Muscle of leg (tissue), 11 donors: Measurements from ENCODE around the gene WDFY2. TPM values are rescaled to one million over a fixed set of nuclear protein-coding genes. Genes with fewer than 3 reads are reported as not detected.
A peak's percentile ranks its signal among the peaks of the same experiment; 100 is the strongest.
"Not testable (repeated sequence)": the region's sequence is repeated elsewhere in the genome, so short reads cannot be mapped to it uniquely, and the experiment has no call there.

Experiments
- DNase-seq: peaks from one replicate; pipeline ENCODE4 v3.0.0; 2013
- H3K27ac ChIP-seq: one replicate; pipeline ENCODE4 v1.5.1; 2013; ENCODE audit warnings: mild to moderate bottlenecking, low read length, control low read depth
- H3K27me3 ChIP-seq: one replicate; pipeline ENCODE4 v1.6.1; 2013; ENCODE audit warnings: low read length; ENCODE audit not compliant: control insufficient read depth, insufficient read depth
- H3K36me3 ChIP-seq: one replicate; pipeline ENCODE4 v1.6.1; 2013; ENCODE audit warnings: low read length; ENCODE audit not compliant: control insufficient read depth, insufficient read depth
- H3K4me1 ChIP-seq: one replicate; pipeline ENCODE4 v1.6.1; 2013; ENCODE audit warnings: low read length; ENCODE audit not compliant: control insufficient read depth, insufficient read depth
- H3K4me3 ChIP-seq: one replicate; pipeline ENCODE4 v1.5.1; 2013; ENCODE audit warnings: low read length, control low read depth
- H3K9me3 ChIP-seq: replicated peaks from 2 replicates; pipeline ENCODE4 v1.6.1; 2013; ENCODE audit warnings: low read depth, low read length; ENCODE audit not compliant: control insufficient read depth
- WGBS: methylation state at CpG from one replicate; pipeline ENCODE4 v1.1.5; 2013; ENCODE audit warnings: missing lambda C conversion rate; ENCODE audit not compliant: insufficient coverage; 5-methylcytosine and 5-hydroxymethylcytosine counted together
- polyA plus RNA-seq, 8 donors: library from polyadenylated mRNA; unstranded; fragments of 120-200 nt; gene quantifications; one replicate each; pipeline versions ENCODE4 v1.2.1 to v1.2.3, GENCODE V29; 2013; ENCODE audit warnings: inconsistent platforms in 1 of 8, low replicate concordance in 1 of 8; ENCODE audit not compliant: insufficient read length in 8 of 8, insufficient read depth in 1 of 8
- total RNA-seq: library from RNA; stranded (reverse); fragments of 120-200 nt; gene quantifications from one replicate; pipeline ENCODE4 v1.2.4, GENCODE V29; 2013

The WDFY2 gene
- total and polyA plus RNA-seq, 9 donors, result 4.3 to 9.6 (median 6.5) TPM

GRCh38 chr13:51562011-51562671 is 22.1 kb upstream of the WDFY2 start:
- H3K27ac ChIP-seq, result no peak overlapping the region
- H3K9me3 ChIP-seq, result peaks cover 2% of the 10 kb centered on the region
- H3K36me3 ChIP-seq, result no peaks in the 10 kb centered on the region
- no peak overlapping the region for H3K4me3 ChIP-seq
- 90% methylated on average over 4 of the region's 9 CpGs for WGBS
- H3K27me3 ChIP-seq, result no peaks in the 10 kb centered on the region
- DNase-seq, result peak; percentile 36
- H3K4me1 ChIP-seq, result no peaks in the 10 kb centered on the region

GRCh38 chr13:51564252-51564651 is 20.0 kb upstream of the WDFY2 start:
- WGBS, result no CpG with 5 or more reads among the region's 3 CpGs
- H3K27me3 ChIP-seq, result no peaks in the 10 kb centered on the region
- no peak overlapping the region for H3K27ac ChIP-seq
- no peaks in the 10 kb centered on the region for H3K36me3 ChIP-seq
- DNase-seq, result no peak
- peaks cover 5% of the 10 kb centered on the region for H3K9me3 ChIP-seq
- H3K4me3 ChIP-seq, result no peak overlapping the region
- no peaks in the 10 kb centered on the region for H3K4me1 ChIP-seq

GRCh38 chr13:51564671-51565070 is 19.6 kb upstream of the WDFY2 start:
- Histone ChIP-seq H3K36me3 (no peaks in the 10 kb centered on the region), H3K4me3 (no peak overlapping the region), H3K9me3 (peaks cover 5% of the 10 kb centered on the region), H3K27ac (no peak overlapping the region), H3K27me3 (no peaks in the 10 kb centered on the region), H3K4me1 (no peaks in the 10 kb centered on the region)
- WGBS, result 100% methylated on average over 1 of the region's 1 CpG
- no peak for DNase-seq

DNA sequence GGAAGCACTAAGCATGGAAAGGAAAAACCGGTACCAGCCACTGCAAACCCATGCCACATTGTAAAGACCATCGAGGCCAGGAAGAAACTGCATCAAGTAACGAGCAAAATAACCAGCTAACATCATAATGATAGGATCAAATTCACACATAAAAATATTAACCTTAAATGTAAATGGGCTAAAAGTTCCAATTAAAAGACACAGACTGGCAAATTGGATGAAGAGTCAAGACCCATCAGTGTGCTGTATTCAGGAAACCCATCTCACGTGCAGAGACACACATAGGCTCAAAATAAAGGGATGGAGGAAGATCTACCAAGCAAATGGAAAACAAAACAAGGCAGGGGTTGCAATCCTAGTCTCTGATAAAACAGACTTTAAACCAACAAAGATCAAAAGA is 15.3 kb upstream of the WDFY2 start:
- not testable (repeated sequence) for H3K27me3 ChIP-seq, H3K9me3 ChIP-seq, H3K27ac ChIP-seq, DNase-seq, H3K4me3 ChIP-seq, H3K4me1 ChIP-seq, H3K36me3 ChIP-seq
- WGBS, result no CpG with 5 or more reads among the region's 4 CpGs

DNA sequence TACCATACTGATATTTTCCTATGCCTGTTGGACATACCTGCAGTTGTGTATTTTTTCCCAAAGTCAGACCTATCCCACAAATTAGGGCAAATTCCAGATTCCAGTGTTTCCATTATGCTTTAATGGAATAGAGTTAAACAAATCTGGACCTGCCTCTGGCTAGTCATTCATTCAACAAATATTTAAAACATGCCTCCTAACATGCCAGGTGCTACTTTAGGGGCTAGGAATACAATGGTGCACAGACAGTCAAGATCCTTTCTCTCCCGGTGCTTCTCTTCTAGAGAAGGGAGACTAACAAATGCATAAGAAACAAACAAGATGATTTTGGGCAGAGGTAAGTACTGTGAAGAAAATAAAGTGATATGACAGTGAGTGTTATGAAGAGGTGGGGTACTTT is 7.5 kb upstream of the WDFY2 start:
- Histone ChIP-seq H3K27me3 (no peaks in the 10 kb centered on the region), H3K27ac (no peak overlapping the region), H3K36me3 (no peaks in the 10 kb centered on the region), H3K4me3 (no peak overlapping the region), H3K9me3 (no peaks in the 10 kb centered on the region), H3K4me1 (no peaks in the 10 kb centered on the region)
- no CpG with 5 or more reads among the region's 1 CpG for WGBS
- no peak for DNase-seq

- H3K9me3 ChIP-seq, result no peaks in the 10 kb centered on the region
- no peaks in the 10 kb centered on the region for H3K4me1 ChIP-seq
- 91% methylated on average over 4 of the region's 4 CpGs for WGBS
- H3K4me3 ChIP-seq, result no peak overlapping the region
- H3K36me3 ChIP-seq, result no peaks in the 10 kb centered on the region
- H3K27ac ChIP-seq, result no peak overlapping the region
- DNase-seq, result no peak
- H3K27me3 ChIP-seq, result no peaks in the 10 kb centered on the region
These were observed 6.6 kb upstream of the WDFY2 start for GRCh38 chr13:51577690-51578089.

DNA sequence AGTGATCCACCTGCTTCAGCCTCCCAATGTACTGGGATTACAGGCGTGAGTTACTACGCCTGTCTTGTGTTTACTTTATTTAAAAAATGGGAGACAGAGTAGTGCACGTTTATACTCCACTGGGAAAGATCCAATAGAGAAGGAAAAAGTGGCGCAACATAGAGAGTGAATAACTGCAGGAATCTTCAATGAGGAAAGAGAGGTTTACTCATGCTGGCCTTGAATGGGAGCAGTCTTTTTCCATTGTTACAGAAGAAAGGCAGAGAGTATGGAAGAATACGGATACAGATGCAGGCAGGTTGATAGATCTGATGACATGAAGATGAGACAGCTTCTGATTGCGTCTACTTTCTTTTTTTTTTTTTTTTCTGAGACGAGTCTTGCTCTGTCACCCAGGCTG is 4.6 kb upstream of the WDFY2 start:
- H3K27me3 ChIP-seq, result no peaks in the 10 kb centered on the region
- H3K36me3 ChIP-seq, result no peaks in the 10 kb centered on the region
- WGBS, result 83% methylated on average over 5 of the region's 7 CpGs
- no peak overlapping the region for H3K27ac ChIP-seq
- H3K4me1 ChIP-seq, result peaks cover 6% of the 10 kb centered on the region
- H3K9me3 ChIP-seq, result no peaks in the 10 kb centered on the region
- H3K4me3 ChIP-seq, result no peak overlapping the region
- no peak for DNase-seq

- WGBS, result 69% methylated on average over 1 of the region's 1 CpG
- no peak for DNase-seq
- Histone ChIP-seq H3K36me3 (no peaks in the 10 kb centered on the region), H3K4me3 (no peak overlapping the region), H3K27ac (no peak overlapping the region), H3K4me1 (peaks cover 6% of the 10 kb centered on the region), H3K9me3 (no peaks in the 10 kb centered on the region), H3K27me3 (no peaks in the 10 kb centered on the region)
These were observed 3.0 kb upstream of the WDFY2 start for GRCh38 chr13:51581148-51581820.

- Histone ChIP-seq H3K27me3 (no peaks in the 10 kb centered on the region), H3K27ac (peak overlapping the region; percentile 94), H3K9me3 (no peaks in the 10 kb centered on the region), H3K36me3 (no peaks in the 10 kb centered on the region), H3K4me3 (peak overlapping the region; percentile 90), H3K4me1 (peaks cover 6% of the 10 kb centered on the region)
- DNase-seq, result no peak
- 22% methylated on average over 8 of the region's 9 CpGs for WGBS
These were observed 790 bp upstream of the WDFY2 start for GRCh38 chr13:51583469-51583874.

GRCh38 chr13:51584731-51585672 is 740 bp downstream of the WDFY2 start:
- H3K9me3 ChIP-seq, result no peaks in the 10 kb centered on the region
- peaks cover 6% of the 10 kb centered on the region for H3K4me1 ChIP-seq
- DNase-seq, result peak; percentile 62
- peak overlapping the region; percentile 87 for H3K27ac ChIP-seq
- H3K36me3 ChIP-seq, result no peaks in the 10 kb centered on the region
- under 1% methylated on average over 35 of the region's 53 CpGs for WGBS
- peak overlapping the region; percentile 90 for H3K4me3 ChIP-seq
- no peaks in the 10 kb centered on the region for H3K27me3 ChIP-seq
